ENCODE data around the gene TXNDC12. TPM values are rescaled to one million over a fixed set of nuclear protein-coding genes. Genes with fewer than 3 reads are reported as not detected.
"Not testable (repeated sequence)": the region's sequence is repeated elsewhere in the genome, so short reads cannot be mapped to it uniquely, and the experiment has no call there.

TXNDC12 gene
- total RNA-seq, 1 donor from 2014 or later, result 37.4 TPM

GRCh38 chr1:52006081-52006553, 48.9 kb downstream of the TXNDC12 start:
- DNase-seq (ENCODE audit: low spot score); ATAC-seq; intact Hi-C loops (cut with DNase I): not testable (repeated sequence)

- intact Hi-C loops (cut with DNase I), result not testable (repeated sequence)
These were observed 49.4 kb downstream of the TXNDC12 start for GRCh38 chr1:52005548-52005947.

GRCh38 chr1:52003877-52004276, 51.1 kb downstream of the TXNDC12 start:
- DNase-seq (ENCODE audit: low spot score) (no peak), ATAC-seq (no peak)
- intact Hi-C loops (cut with DNase I), result no loop called here

More at GRCh38 chr1:52005548-52005947, 49.4 kb downstream of the TXNDC12 start:
- not testable (repeated sequence) for ATAC-seq; DNase-seq (ENCODE audit: low spot score)

- no peak for DNase-seq (ENCODE audit: low spot score)
- peak; percentile 86 for ATAC-seq
- intact Hi-C loops (cut with DNase I), result no loop called here
These were observed 52.7 kb downstream of the TXNDC12 start for GRCh38 chr1:52002038-52002917.

- intact Hi-C loops (cut with DNase I), result no loop called here
- ATAC-seq (no peak), DNase-seq (ENCODE audit: low spot score) (no peak)
These were observed 56.3 kb downstream of the TXNDC12 start for GRCh38 chr1:51998701-51999100.

GRCh38 chr1:51997974-51998382, 57.0 kb downstream of the TXNDC12 start:
- ATAC-seq, result no peak
- intact Hi-C loops (cut with DNase I), result no loop called here
- no peak for DNase-seq (ENCODE audit: low spot score)

GRCh38 chr1:51990478-51990965, 64.5 kb downstream of the TXNDC12 start, which contains the start of gene RAB3B:
TSS of gene RAB3B (minus strand) at chr1:51990700. CDS start at chr1:51977117, 13,583 bp downstream.
- DNase-seq (ENCODE audit: low spot score) (no peak), ATAC-seq (peak; percentile 41)
- intact Hi-C loops (cut with DNase I), result no loop called here

GRCh38 chr1:51989582-51990477, 65.2 kb downstream of the TXNDC12 start:
- intact Hi-C loops (cut with DNase I), result no loop called here
- ATAC-seq (no peak), DNase-seq (ENCODE audit: low spot score) (no peak)

- intact Hi-C loops (cut with DNase I), result no loop called here
- ATAC-seq, result no peak
- DNase-seq (ENCODE audit: low spot score), result no peak
These were observed 66.7 kb downstream of the TXNDC12 start for GRCh38 chr1:51988254-51988653.

GRCh38 chr1:51986718-51987117, 68.3 kb downstream of the TXNDC12 start:
- DNase-seq (ENCODE audit: low spot score) (no peak), ATAC-seq (no peak)
- intact Hi-C loops (cut with DNase I), result no loop called here

- intact Hi-C loops (cut with DNase I), result no loop called here
- DNase-seq (ENCODE audit: low spot score) (no peak), ATAC-seq (no peak)
These were observed 72.8 kb downstream of the TXNDC12 start for GRCh38 chr1:51982161-51982560.

- intact Hi-C loops (cut with DNase I), result no loop called here
- DNase-seq (ENCODE audit: low spot score) (no peak), ATAC-seq (no peak)
These were observed 73.4 kb downstream of the TXNDC12 start for GRCh38 chr1:51981555-51981954.

- intact Hi-C loops (cut with DNase I), result no loop called here
- no peak for ATAC-seq
- no peak for DNase-seq (ENCODE audit: low spot score)
These were observed 76.9 kb downstream of the TXNDC12 start for GRCh38 chr1:51978099-51978498.

- DNase-seq (ENCODE audit: low spot score) (no peak), ATAC-seq (no peak)
- intact Hi-C loops (cut with DNase I), result no loop called here
These were observed 78.0 kb downstream of the TXNDC12 start for GRCh38 chr1:51976846-51977602.

GRCh38 chr1:51973587-51974474, 81.2 kb downstream of the TXNDC12 start:
- ATAC-seq (no peak), DNase-seq (ENCODE audit: low spot score) (no peak)
- intact Hi-C loops (cut with DNase I), result no loop called here

Data from sciatic nerve (tissue), 2 donors.